Gastroesophageal sphincter (tissue), 3 donors: ENCODE data around the gene PARD6A.

Experiments used
- POLR2A ChIP-seq, 2 donors: fragments of 450-650 bp; IDR thresholded peaks; one replicate each; pipeline ENCODE4 v1.6.1; 2017; ENCODE audit warnings: antibody characterized with exemption in 2 of 2, mild to moderate bottlenecking in 2 of 2, moderate library complexity in 1 of 2
- TF ChIP-seq, protein P1 (sequence below), 4 experiments: fragments of 200-600 bp in 2 of 4; fragments of 450-650 bp in 2 of 4; sonication (generic) in 1 of 4; IDR thresholded peaks; one replicate each; pipeline ENCODE4 v1.5.1; 2017 to 2019; ENCODE audit warnings: antibody characterized with exemption in 4 of 4, mild to moderate bottlenecking in 2 of 4, moderate library complexity in 2 of 4

DNA sequence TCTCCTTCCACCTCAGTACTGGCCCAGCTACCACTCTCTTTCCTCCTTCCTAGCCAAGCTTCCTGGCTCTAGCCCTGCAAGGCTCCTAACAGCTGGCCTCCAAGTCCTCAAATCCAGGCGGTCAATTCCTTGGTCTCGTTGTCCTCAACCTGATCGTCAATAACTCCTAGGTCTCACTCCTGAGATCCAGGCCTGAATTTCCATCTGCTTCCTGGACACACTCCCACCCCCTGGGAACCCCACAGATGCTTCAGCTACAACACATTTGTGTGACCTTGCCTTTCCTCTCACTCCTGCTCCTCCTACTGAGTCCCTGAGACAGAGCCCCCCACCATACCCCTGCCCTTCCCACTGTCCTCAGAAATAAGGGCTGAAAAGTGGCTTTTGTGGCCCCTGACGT is 3.5 kb downstream of the PARD6A start:
- TF ChIP-seq, protein P1, sequence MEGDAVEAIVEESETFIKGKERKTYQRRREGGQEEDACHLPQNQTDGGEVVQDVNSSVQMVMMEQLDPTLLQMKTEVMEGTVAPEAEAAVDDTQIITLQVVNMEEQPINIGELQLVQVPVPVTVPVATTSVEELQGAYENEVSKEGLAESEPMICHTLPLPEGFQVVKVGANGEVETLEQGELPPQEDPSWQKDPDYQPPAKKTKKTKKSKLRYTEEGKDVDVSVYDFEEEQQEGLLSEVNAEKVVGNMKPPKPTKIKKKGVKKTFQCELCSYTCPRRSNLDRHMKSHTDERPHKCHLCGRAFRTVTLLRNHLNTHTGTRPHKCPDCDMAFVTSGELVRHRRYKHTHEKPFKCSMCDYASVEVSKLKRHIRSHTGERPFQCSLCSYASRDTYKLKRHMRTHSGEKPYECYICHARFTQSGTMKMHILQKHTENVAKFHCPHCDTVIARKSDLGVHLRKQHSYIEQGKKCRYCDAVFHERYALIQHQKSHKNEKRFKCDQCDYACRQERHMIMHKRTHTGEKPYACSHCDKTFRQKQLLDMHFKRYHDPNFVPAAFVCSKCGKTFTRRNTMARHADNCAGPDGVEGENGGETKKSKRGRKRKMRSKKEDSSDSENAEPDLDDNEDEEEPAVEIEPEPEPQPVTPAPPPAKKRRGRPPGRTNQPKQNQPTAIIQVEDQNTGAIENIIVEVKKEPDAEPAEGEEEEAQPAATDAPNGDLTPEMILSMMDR (IDR thresholded peaks at IDR 0.05) = no peak
- no peak for TF ChIP-seq POLR2A (IDR thresholded peaks at IDR 0.05)
